ENCODE data around the gene LRRC17.

The LRRC17 gene

DNA sequence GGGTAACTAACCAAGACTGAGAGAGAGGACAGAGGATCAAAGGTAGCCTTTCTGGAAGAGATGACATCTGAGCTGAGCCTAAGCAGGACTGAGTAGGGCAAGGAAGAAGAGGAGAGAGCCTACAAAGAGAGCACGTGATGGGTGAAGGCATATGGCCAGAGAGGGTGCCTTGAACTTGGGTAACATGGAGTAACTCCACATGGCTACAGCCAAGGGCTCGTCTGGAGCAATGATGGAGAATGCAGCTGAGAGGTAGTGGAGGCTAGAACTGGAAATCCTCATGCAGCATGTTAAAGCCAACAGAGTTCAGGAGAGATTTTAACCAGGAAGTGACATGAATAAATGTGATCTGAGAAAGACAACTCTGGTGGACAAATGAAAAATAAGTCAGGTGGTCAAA, 77.8 kb downstream of the LRRC17 start:
- no peak for DNase-seq

DNA sequence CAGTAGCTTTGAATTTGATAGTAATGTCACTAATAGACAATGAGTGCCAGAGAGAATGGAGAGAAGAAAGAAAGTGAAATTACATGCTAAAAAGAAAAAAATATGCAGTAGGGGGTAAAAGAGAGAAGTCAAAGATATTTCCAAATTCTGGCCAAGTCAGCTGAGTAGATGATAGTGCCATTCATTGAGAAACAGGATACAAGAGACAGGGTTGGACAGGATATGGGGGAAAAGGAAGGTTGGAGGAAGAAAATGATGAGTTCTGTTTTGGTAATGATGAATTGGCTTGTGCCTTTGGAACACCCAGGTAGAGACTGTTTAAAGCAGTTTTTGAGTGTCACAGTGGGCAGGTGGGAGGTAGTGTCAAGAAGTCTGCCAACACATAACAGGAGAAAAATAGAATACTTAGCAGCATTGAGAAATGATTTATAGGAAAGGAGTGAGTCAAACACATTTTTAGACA, 78.3 kb downstream of the LRRC17 start:
- no peak for DNase-seq

DNA sequence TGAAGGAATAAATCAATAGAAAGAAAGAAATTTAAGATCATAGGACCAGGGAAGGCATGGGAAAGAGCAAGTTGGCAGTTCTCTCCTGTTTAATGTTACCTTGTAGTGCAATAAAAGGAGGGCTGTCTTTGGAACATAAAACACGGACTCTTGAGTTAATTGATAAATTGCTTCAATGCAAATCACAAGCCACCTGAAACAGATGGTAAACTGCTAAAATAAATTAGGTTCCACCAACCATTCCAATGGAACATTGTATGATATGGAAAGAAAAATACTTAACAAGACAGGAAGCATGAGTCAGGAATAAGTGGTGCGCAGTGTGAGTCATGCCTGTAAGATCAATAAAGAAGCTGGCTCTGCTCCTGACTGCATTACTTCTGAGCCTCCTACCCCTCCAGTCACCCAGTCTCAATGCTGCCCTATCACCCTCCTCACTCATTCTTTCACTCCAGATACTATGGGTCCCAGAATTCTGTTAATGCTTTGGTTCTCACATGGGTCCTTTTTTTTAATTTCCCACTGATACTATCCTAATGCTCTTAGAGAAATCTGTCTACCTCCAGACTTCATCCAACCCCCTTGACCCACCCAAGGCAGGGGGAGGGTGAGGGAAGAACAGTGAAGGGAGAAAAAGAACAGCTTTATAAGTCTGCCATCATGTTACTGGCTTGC, 78.9 kb downstream of the LRRC17 start:
- DNase-seq, result no peak

- DNase-seq, result no peak
Observed at GRCh38 chr7:102992509-102992937, 79.7 kb downstream of the LRRC17 start.

DNA sequence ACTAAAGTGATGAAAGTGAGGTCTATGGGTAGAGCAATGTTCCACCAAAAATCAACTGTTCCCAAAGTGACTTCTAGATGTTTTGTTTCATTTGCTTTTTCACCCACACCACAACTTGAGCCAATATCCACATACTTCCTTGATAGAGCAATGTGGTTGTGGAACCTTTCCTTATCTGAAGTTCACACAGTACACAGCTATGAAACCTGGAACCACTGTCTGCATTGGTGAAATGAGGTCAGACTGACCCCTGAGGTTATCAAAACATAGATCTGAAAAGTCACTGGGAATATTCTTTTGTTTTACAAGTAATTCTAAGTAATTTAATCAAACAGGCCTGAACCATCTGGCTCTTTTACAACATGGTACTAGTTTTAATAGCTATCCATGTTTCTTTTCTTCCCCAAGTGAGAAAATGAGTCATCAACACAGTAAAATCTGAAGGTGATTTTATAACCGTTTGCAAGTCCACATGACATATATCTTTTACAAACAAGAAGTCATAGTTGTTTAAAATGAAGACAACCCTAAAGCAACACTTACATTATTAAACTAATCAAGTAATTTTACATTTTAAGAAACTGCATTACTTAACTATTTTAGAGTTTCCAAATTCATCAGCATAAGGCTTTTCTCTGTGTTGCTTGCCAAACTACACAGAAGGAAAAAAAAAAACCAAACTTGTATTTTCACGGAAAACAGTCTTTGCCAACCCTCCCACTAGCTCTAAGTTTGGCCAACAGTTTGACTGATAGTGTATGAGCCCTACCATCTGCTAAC, 80.3 kb downstream of the LRRC17 start:
- DNase-seq, result no peak

DNA sequence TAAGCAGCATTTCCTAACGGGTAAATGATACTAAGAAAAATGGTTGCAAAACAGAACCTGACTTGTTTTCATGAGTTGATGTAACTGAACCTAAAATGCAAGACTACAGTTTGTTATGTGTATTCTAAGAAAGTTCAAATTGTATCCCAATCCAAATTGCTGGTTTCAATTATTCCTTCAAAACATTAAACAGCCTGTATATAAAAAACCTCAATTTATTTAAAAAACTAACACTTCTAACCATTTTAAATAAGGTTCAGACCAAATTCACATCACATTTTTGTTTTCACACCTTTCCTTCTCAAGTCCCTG, 80.9 kb downstream of the LRRC17 start:
- no peak for DNase-seq

DNA sequence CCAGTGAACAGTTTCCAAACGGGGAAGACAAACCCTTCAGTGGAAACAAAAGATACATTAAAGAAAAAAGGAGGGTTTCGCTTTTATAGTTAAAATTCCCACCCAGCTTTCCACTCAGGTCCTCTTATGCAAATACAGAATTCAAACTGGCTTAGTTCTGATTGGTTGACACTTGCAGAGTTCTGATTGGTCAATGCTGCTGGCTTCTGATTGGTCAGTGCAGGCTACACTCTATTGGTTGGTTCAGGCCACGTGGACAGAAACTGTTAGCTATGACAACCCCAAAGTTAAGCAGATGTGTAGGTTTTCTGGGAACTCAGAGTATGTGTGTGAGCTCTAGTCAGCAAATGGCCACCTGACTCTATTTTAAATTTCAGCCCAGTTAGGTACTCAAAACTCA, 81.8 kb downstream of the LRRC17 start:
- DNase-seq, result no peak
